Calu3 (cell line): ENCODE data around the gene MACROH2A1. TPM values are rescaled to one million over a fixed set of nuclear protein-coding genes. Genes with fewer than 3 reads are reported as not detected.
A peak's percentile ranks its signal among the peaks of the same experiment; 100 is the strongest.

Source experiments
- BruUV-seq: library from RNA; stranded (reverse); fragments of 400-500 nt; replicated peaks from 2 replicates; lab custom pipeline; 2021; lab: Mats Ljungman, UMichigan
- CTCF ChIA-PET: fragments of 300-600 bp; sonication (Branson Sonifier 250); formaldehyde crosslinking; loops from one replicate; lab custom pipeline; 2022; ENCODE audit warnings: antibody characterized with exemption; lab: Charles Lee
- DNase-seq: peaks from one replicate; pipeline ENCODE4 v3.0.0; 2022
- H3K27ac Mint-ChIP-seq: one replicate; pipeline ENCODE4 v1.8.0; 2022; ENCODE audit warnings: mixed read lengths; ENCODE audit not compliant: unreplicated experiment
- H3K27me3 Mint-ChIP-seq: one replicate; pipeline ENCODE4 v1.8.0; 2022; ENCODE audit warnings: mixed read lengths; ENCODE audit not compliant: unreplicated experiment
- H3K36me3 Mint-ChIP-seq: one replicate; pipeline ENCODE4 v1.8.0; 2022; ENCODE audit warnings: mild to moderate bottlenecking, moderate library complexity, mixed read lengths; ENCODE audit not compliant: insufficient read depth, unreplicated experiment
- H3K4me1 Mint-ChIP-seq: one replicate; pipeline ENCODE4 v1.8.0; 2022; ENCODE audit warnings: mild to moderate bottlenecking, low read depth, mixed read lengths; ENCODE audit not compliant: unreplicated experiment
- H3K4me3 Mint-ChIP-seq: one replicate; pipeline ENCODE4 v1.8.0; 2022; ENCODE audit warnings: mild to moderate bottlenecking, low read depth, moderate library complexity, mixed read lengths; ENCODE audit not compliant: unreplicated experiment
- H3K9me3 Mint-ChIP-seq: one replicate; pipeline ENCODE4 v1.8.0; 2022; ENCODE audit warnings: low read depth, mixed read lengths; ENCODE audit not compliant: unreplicated experiment
- intact Hi-C: fragments of 100-400 bp; cut with micrococcal nuclease; formaldehyde crosslinking; loops from one replicate; pipeline ENCODE4 v1.10.0; 2022; ENCODE audit not compliant: unreplicated experiment
- total RNA-seq: library from RNA; stranded (reverse); gene quantifications from 2 replicates; pipeline ENCODE4 v1.2.3, GENCODE V29; 2022
- TF ChIP-seq, protein P1 (sequence below): fragments of 200-600 bp; IDR thresholded peaks from one replicate; pipeline ENCODE4 v1.8.0; 2022; ENCODE audit warnings: antibody characterized with exemption; ENCODE audit not compliant: unreplicated experiment

MACROH2A1 gene
- total RNA-seq, 1 experiment from 2014 or later, result 368 TPM

- H3K36me3 Mint-ChIP-seq, result peaks cover 41% of the 10 kb centered on the region
- H3K9me3 Mint-ChIP-seq, result no peaks in the 10 kb centered on the region
- no peaks in the 10 kb centered on the region for H3K27me3 Mint-ChIP-seq
- TF ChIP-seq, protein P1, sequence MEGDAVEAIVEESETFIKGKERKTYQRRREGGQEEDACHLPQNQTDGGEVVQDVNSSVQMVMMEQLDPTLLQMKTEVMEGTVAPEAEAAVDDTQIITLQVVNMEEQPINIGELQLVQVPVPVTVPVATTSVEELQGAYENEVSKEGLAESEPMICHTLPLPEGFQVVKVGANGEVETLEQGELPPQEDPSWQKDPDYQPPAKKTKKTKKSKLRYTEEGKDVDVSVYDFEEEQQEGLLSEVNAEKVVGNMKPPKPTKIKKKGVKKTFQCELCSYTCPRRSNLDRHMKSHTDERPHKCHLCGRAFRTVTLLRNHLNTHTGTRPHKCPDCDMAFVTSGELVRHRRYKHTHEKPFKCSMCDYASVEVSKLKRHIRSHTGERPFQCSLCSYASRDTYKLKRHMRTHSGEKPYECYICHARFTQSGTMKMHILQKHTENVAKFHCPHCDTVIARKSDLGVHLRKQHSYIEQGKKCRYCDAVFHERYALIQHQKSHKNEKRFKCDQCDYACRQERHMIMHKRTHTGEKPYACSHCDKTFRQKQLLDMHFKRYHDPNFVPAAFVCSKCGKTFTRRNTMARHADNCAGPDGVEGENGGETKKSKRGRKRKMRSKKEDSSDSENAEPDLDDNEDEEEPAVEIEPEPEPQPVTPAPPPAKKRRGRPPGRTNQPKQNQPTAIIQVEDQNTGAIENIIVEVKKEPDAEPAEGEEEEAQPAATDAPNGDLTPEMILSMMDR, result no peak
- intact Hi-C loops, result no loop called here
- CTCF ChIA-PET, result interaction anchor here (0.6 kb wide), 1 partner anchor 765 kb away, joined by 5 read pairs; no protein-coding TSS in a partner anchor
- BruUV-seq, result no TSS peak
- peaks cover 64% of the 10 kb centered on the region for H3K4me1 Mint-ChIP-seq
- peak overlapping the region; percentile 45 for H3K27ac Mint-ChIP-seq
- peak; percentile 77 for DNase-seq
- peak overlapping the region; percentile 91 for H3K4me3 Mint-ChIP-seq
Observed at GRCh38 chr5:135398160-135398854, 724 bp downstream of the MACROH2A1 start.

DNA sequence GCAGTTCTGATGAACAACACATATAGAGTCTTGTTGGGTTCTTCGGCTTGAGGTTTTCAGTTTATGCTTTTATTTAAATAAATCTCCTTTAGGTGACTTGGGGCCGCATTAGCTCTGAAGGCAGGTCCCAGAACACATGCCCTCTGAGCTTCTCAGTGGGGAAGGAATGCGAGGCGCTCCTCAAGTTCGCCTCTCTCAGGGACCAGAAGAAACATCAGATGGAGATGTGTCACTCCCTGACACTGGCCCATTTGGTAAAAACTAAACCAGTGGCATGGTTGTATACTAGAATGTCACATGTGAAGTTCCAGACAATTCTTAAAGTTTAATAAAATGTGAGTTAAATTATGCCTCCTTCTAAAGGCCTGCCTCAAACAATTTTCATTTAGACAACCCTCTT is 1.9 kb downstream of the MACROH2A1 start:
- H3K4me1 Mint-ChIP-seq, result peaks cover 76% of the 10 kb centered on the region
- BruUV-seq, result no TSS peak
- H3K27me3 Mint-ChIP-seq, result no peaks in the 10 kb centered on the region
- H3K4me3 Mint-ChIP-seq, result peak overlapping the region; percentile 91
- CTCF ChIA-PET, result no interaction called here
- intact Hi-C loops, result no loop called here
- H3K36me3 Mint-ChIP-seq, result peaks cover 47% of the 10 kb centered on the region
- TF ChIP-seq, protein P1, result no peak
- no peak overlapping the region for H3K27ac Mint-ChIP-seq
- no peak for DNase-seq
- H3K9me3 Mint-ChIP-seq, result no peaks in the 10 kb centered on the region

DNA sequence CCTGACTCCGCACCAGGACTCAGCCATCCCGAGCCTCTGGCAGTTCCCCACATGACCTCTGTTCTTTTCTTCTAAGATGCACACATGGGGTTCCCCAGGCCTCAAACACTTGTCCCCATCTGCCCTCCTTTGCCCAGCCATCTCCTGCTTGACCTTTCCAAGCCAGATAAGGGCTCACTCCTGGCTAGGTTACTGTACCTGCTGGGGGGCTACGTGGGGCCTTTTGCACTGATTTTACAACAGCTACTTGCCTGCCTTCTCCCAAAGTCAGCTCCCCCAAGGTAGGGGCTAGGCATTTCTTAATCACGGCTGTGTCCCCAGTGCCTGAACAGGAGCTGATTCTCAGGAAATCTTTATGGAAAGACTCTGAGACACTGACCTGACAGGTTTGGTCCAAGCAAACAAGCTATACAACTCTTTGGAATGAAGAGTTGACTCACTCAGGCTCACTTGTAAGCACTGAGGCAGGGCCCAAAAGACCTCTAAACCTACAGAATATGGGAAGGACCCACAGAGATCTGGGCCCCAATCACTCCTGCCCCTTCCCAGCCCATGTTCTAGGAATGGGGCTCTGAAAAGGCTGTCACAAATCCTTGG is 2.5 kb downstream of the MACROH2A1 start:
- H3K27me3 Mint-ChIP-seq, result no peaks in the 10 kb centered on the region
- H3K27ac Mint-ChIP-seq, result no peak overlapping the region

DNA sequence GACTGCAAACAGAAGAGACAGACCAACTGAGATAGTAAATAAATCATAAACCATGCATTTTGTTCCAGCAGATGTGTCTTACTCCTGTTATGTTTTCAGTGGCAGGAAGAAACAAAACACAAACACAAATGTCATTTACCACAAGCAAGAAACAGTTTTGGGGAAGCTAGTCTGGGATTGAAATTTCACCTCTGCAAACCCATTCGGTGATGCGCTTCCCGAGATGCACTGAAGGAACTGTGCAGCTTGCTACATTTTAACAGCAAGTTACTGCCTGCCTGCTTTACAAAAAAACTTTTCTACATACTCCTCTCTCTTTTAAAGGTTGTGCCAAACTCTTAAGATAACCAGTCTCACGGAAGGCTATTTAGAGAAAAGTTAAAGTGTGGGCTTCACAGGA is 3.2 kb downstream of the MACROH2A1 start:
- CTCF ChIA-PET, result no interaction called here
- DNase-seq, result no peak
- peaks cover 81% of the 10 kb centered on the region for H3K4me1 Mint-ChIP-seq
- no peak overlapping the region for H3K4me3 Mint-ChIP-seq
- H3K36me3 Mint-ChIP-seq, result peaks cover 53% of the 10 kb centered on the region
- H3K9me3 Mint-ChIP-seq, result no peaks in the 10 kb centered on the region
- H3K27me3 Mint-ChIP-seq, result no peaks in the 10 kb centered on the region
- intact Hi-C loops, result no loop called here
- H3K27ac Mint-ChIP-seq, result no peak overlapping the region
- BruUV-seq, result no TSS peak
- TF ChIP-seq, protein P1, result no peak

More for the DNA sequence above, 2.5 kb downstream of the MACROH2A1 start:
- CTCF ChIA-PET, result no interaction called here
- TF ChIP-seq, protein P1, result no peak
- Mint-ChIP-seq H3K4me3 (no peak overlapping the region), H3K36me3 (peaks cover 53% of the 10 kb centered on the region), H3K9me3 (no peaks in the 10 kb centered on the region), H3K4me1 (peaks cover 81% of the 10 kb centered on the region)
- DNase-seq, result no peak
- BruUV-seq, result no TSS peak
- intact Hi-C loops, result no loop called here
